Vagina (tissue), 2 donors: ENCODE measurements around the gene SMG6. TPM values are rescaled to one million over a fixed set of nuclear protein-coding genes. Genes with fewer than 3 reads are reported as not detected.

Experiments
- DNase-seq, 2 donors: peaks; one replicate each; pipeline ENCODE4 v3.0.0-alpha.2; 2017; ENCODE audit errors: extremely low spot score in 2 of 2
- H3K27ac ChIP-seq: fragments of 200-600 bp; sonication (generic); one replicate; pipeline ENCODE4 v1.5.1; 2019
- H3K27me3 ChIP-seq: fragments of 200-600 bp; sonication (generic); one replicate; pipeline ENCODE4 v1.5.1; 2019
- H3K36me3 ChIP-seq, 2 donors: fragments of 200-600 bp; sonication (generic); one replicate each; pipeline ENCODE4 v1.5.1; 2017 to 2019
- H3K4me1 ChIP-seq: fragments of 200-600 bp; sonication (generic); one replicate; pipeline ENCODE4 v1.5.1; 2019
- H3K4me3 ChIP-seq, 2 donors: fragments of 200-600 bp; sonication (generic); 1 replicate in 1 of 2; 2 replicates in 1 of 2; pipeline ENCODE4 v1.5.1; 2016 to 2019
- H3K9me3 ChIP-seq: fragments of 200-600 bp; sonication (generic); one replicate; pipeline ENCODE4 v1.5.1; 2019
- CTCF ChIP-seq, 3 experiments: fragments of 450-650 bp in 2 of 3; fragments of 200-600 bp in 1 of 3; sonication (generic) in 1 of 3; IDR thresholded peaks; one replicate each; pipeline ENCODE4 v1.5.1; 2017 to 2019; ENCODE audit warnings: antibody characterized with exemption in 3 of 3, mild to moderate bottlenecking in 2 of 3, moderate library complexity in 2 of 3
- POLR2A ChIP-seq, 2 donors: fragments of 450-650 bp; IDR thresholded peaks; one replicate each; pipeline ENCODE4 v1.6.1; 2017; ENCODE audit warnings: antibody characterized with exemption in 2 of 2, mild to moderate bottlenecking in 2 of 2, moderate library complexity in 2 of 2
- POLR2AphosphoS5 ChIP-seq, 2 donors: sonication (generic); formaldehyde crosslinking; IDR thresholded peaks; one replicate each; pipeline ENCODE4 v1.9.0; 2017; ENCODE audit warnings: antibody characterized with exemption in 2 of 2, mild to moderate bottlenecking in 2 of 2, low read depth in 1 of 2; ENCODE audit not compliant: insufficient read depth in 1 of 2
- intact Hi-C: fragments of 100-400 bp; cut with DNase I; formaldehyde crosslinking; loops from one replicate; pipeline ENCODE4 v1.15.1; 2023
- total RNA-seq: library from RNA; depleted of rRNA; stranded (reverse); fragments of >200 nt; gene quantifications from one replicate; pipeline ENCODE4 v1.2.3, GENCODE V29; 2016

SMG6 gene
- total RNA-seq, 1 donor from 2014 or later = 46.2 TPM

- no peak for DNase-seq
- TF ChIP-seq POLR2A (IDR thresholded peaks at IDR 0.05) = no peak
- Histone ChIP-seq H3K36me3 (peaks cover 0 to 47% of the 10 kb centered on the region in 2 donors), H3K4me1 (no peaks in the 10 kb centered on the region), H3K27ac (no peak overlapping the region), H3K27me3 (no peaks in the 10 kb centered on the region), H3K9me3 (no peaks in the 10 kb centered on the region), H3K4me3 (no peak overlapping the region)
- intact Hi-C loops = loop anchor here (5.0 kb wide), 1 partner anchor 222 kb away; the partner anchor contains the start of gene HIC1
These were observed 23.9 kb downstream of the SMG6 start for GRCh38 chr17:2279707-2280106.

GRCh38 chr17:2277429-2278170 lies 26.0 kb downstream of the SMG6 start:
- DNase-seq = no peak
- TF ChIP-seq CTCF (IDR thresholded peaks at IDR 0.05) (no peak), POLR2AphosphoS5 (IDR thresholded peaks at IDR 0.05; ENCODE audit: insufficient read depth in 1 of 2, low read depth in 1 of 2) (no peak), POLR2A (IDR thresholded peaks at IDR 0.05) (no peak)
- Histone ChIP-seq H3K4me3 (no peak overlapping the region), H3K9me3 (no peaks in the 10 kb centered on the region), H3K4me1 (no peaks in the 10 kb centered on the region), H3K36me3 (peaks cover 0 to 39% of the 10 kb centered on the region in 2 donors), H3K27ac (no peak overlapping the region), H3K27me3 (no peaks in the 10 kb centered on the region)
- intact Hi-C loops = no loop called here

- intact Hi-C loops = no loop called here
- H3K4me1 ChIP-seq = no peaks in the 10 kb centered on the region
- H3K27me3 ChIP-seq = no peaks in the 10 kb centered on the region
- H3K36me3 ChIP-seq = peaks cover 0 to 21% of the 10 kb centered on the region in 2 donors
- H3K9me3 ChIP-seq = no peaks in the 10 kb centered on the region
- no peak overlapping the region for H3K27ac ChIP-seq
- no peak overlapping the region for H3K4me3 ChIP-seq
- no peak for TF ChIP-seq POLR2A (IDR thresholded peaks at IDR 0.05)
- no peak for TF ChIP-seq CTCF (IDR thresholded peaks at IDR 0.05)
- no peak for TF ChIP-seq POLR2AphosphoS5 (IDR thresholded peaks at IDR 0.05; ENCODE audit: insufficient read depth in 1 of 2, low read depth in 1 of 2)
- no peak for DNase-seq
These were observed 27.9 kb downstream of the SMG6 start for GRCh38 chr17:2275722-2276121.

- no peak for DNase-seq
- H3K4me3 ChIP-seq = no peak overlapping the region
- H3K4me1 ChIP-seq = no peaks in the 10 kb centered on the region
- H3K36me3 ChIP-seq = peaks cover 0 to 8% of the 10 kb centered on the region in 2 donors
- H3K9me3 ChIP-seq = no peaks in the 10 kb centered on the region
- no peaks in the 10 kb centered on the region for H3K27me3 ChIP-seq
- intact Hi-C loops = no loop called here
- H3K27ac ChIP-seq = no peak overlapping the region
- TF ChIP-seq POLR2AphosphoS5 (IDR thresholded peaks at IDR 0.05; ENCODE audit: insufficient read depth in 1 of 2, low read depth in 1 of 2) = no peak
- TF ChIP-seq CTCF (IDR thresholded peaks at IDR 0.05) = no peak
- no peak for TF ChIP-seq POLR2A (IDR thresholded peaks at IDR 0.05)
These were observed 29.2 kb downstream of the SMG6 start for GRCh38 chr17:2274414-2274813.

GRCh38 chr17:2271985-2272702 lies 31.4 kb downstream of the SMG6 start:
- intact Hi-C loops = no loop called here
- no peak for TF ChIP-seq POLR2AphosphoS5 (IDR thresholded peaks at IDR 0.05; ENCODE audit: insufficient read depth in 1 of 2, low read depth in 1 of 2)
- TF ChIP-seq CTCF (IDR thresholded peaks at IDR 0.05) = no peak
- no peak for TF ChIP-seq POLR2A (IDR thresholded peaks at IDR 0.05)
- H3K27ac ChIP-seq = no peak overlapping the region
- no peaks in the 10 kb centered on the region for H3K27me3 ChIP-seq
- no peaks in the 10 kb centered on the region for H3K4me1 ChIP-seq
- no peaks in the 10 kb centered on the region for H3K9me3 ChIP-seq
- no peak for DNase-seq
- H3K36me3 ChIP-seq = peaks cover 0 to 4% of the 10 kb centered on the region in 2 donors
- H3K4me3 ChIP-seq = no peak overlapping the region
